Suprapubic skin (tissue), 3 donors: ENCODE data around the gene TMEM170A.

Experiments
- POLR2AphosphoS5 ChIP-seq, 3 donors: sonication (generic); formaldehyde crosslinking; IDR thresholded peaks; one replicate each; pipeline ENCODE4 v1.6.1; 2017; ENCODE audit warnings: antibody characterized with exemption in 3 of 3
- TF ChIP-seq, protein P1 (sequence below), 2 donors: fragments of 200-600 bp in 1 of 2; fragments of 450-650 bp in 1 of 2; sonication (generic) in 1 of 2; IDR thresholded peaks; one replicate each; pipeline ENCODE4 v1.5.1; 2016 to 2019; ENCODE audit warnings: antibody characterized with exemption in 2 of 2, mild to moderate bottlenecking in 1 of 2, moderate library complexity in 1 of 2

GRCh38 chr16:75482434-75483205, 18.1 kb upstream of the TMEM170A start:
- TF ChIP-seq POLR2AphosphoS5 (IDR thresholded peaks at IDR 0.05) = no peak
- TF ChIP-seq, protein P1, sequence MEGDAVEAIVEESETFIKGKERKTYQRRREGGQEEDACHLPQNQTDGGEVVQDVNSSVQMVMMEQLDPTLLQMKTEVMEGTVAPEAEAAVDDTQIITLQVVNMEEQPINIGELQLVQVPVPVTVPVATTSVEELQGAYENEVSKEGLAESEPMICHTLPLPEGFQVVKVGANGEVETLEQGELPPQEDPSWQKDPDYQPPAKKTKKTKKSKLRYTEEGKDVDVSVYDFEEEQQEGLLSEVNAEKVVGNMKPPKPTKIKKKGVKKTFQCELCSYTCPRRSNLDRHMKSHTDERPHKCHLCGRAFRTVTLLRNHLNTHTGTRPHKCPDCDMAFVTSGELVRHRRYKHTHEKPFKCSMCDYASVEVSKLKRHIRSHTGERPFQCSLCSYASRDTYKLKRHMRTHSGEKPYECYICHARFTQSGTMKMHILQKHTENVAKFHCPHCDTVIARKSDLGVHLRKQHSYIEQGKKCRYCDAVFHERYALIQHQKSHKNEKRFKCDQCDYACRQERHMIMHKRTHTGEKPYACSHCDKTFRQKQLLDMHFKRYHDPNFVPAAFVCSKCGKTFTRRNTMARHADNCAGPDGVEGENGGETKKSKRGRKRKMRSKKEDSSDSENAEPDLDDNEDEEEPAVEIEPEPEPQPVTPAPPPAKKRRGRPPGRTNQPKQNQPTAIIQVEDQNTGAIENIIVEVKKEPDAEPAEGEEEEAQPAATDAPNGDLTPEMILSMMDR (IDR thresholded peaks at IDR 0.05) = no peak
